Stimulated activated CD4-positive, alpha-beta T cell treated with anti-CD3 and anti-CD28 coated beads, Interleukin-12 subunit alpha, Interleukin-12 subunit beta, amount 100 ng/mL, for 4 hours (primary cell): ENCODE data around the gene VPS11.
A peak's percentile ranks its signal among the peaks of the same experiment; 100 is the strongest.

ENCODE experiments used
- DNase-seq: peaks from one replicate; pipeline ENCODE4 v3.0.0-alpha.2; 2020

The VPS11 gene

DNA sequence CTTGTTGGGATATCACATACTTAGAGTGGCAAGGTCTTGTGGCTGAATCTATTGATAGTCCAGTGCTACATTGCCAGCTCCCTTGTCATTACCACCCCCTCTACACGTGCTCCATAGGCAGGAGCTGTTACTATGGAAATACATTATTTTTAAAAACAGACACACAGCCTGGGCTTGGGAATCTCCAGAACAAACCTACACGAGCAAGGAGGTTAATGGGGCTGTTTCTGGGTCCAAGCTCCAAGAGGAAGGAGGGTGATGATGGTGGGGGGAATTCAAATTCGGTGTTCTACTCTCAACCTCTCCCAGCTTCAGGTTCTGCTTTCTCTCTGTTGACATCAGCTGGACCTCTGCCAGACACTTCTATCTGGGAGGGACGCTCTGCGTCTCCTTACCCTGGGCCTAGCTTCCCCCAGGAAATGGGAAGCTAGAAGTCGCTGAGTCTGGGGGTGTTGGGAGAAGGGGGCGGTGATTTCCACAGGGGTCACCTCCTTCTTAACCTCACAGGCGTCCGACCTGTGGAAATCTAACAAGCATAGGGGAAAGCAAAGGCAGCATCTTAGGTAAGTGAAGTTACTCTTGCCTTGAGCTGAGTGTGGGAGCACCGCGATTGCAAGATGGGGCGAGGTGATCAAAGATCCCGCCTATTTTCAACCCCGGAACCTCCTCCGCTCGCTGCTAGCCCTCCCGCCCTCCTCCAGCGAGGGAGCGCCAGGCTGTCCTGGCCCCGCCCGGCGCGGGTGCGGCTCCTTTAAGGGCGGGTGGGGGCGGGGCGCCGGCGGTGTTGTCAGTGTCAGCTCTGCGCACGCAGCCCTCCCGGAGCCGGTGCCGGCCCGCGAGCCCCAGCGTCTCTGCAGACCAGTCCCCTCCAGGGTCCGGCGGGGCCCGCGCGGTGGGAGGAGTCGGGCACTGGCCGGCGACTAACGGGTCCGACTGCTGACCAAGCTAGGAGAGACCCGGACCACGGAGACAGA is 39.2 kb downstream of the VPS11 start, which contains the start of gene C2CD2L:
Gene C2CD2L (plus strand): TSS at position 781 of the 974 bp plus-strand sequence. CDS start 398 bp downstream, outside the sequence.
- peak; percentile 86 for DNase-seq

GRCh38 chr11:119107538-119108145 is 40.0 kb downstream of the VPS11 start:
- DNase-seq: peak; percentile 14

DNA sequence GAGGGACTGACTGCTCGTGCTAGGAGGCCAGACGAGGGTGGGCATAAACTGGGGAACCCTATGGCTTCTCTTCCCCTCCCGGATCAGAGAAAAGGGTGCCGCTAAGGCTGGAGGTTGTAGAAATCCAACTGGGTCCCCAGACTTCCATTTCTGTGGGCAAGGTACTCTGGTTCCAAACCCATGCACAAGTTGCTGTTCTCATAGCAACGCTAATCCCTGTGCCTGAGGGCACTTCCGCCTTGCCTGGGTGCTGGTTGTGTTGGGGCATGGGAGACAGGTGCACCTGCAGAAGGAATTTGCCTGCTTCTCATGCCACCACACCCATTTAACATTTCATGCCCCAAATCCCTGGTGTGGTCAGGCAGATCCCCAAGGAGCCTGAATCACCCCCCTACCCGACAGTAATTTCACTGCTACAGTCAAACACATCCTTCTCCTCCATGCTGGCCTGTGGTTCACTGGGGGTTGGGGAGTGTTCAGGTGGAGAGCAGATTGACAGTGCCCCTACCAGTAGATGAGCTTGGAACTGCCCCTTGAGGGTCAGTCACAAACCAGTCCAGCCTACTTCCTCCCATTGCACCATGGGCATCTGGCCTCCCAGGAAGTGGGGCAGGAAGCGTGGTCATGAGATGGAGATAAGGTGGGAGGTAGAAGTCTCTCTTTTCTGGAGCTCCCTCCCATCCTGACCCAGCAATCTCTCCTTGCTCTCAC is 40.7 kb downstream of the VPS11 start:
- DNase-seq: no peak

DNA sequence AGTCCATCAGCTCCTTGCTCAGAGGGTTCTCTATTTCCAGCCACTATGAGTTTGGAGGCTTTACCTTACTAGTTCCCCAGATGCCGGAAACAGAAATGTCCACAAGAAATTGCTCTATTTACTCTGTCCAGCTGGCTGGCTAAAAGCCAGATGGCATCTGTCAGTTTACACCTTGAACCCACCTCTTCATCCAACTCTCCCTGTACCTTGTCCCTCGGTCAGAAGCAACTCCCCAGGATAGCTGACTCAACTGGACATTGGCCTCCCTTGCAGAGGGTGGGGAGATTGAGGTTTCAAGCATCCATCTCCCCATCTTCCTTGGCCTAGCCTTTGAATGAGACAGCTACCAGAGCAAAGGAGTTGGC is 41.2 kb downstream of the VPS11 start:
- no peak for DNase-seq

GRCh38 chr11:119109843-119110242 is 42.2 kb downstream of the VPS11 start:
- no peak for DNase-seq

GRCh38 chr11:119110439-119110838 is 42.8 kb downstream of the VPS11 start:
- no peak for DNase-seq

DNA sequence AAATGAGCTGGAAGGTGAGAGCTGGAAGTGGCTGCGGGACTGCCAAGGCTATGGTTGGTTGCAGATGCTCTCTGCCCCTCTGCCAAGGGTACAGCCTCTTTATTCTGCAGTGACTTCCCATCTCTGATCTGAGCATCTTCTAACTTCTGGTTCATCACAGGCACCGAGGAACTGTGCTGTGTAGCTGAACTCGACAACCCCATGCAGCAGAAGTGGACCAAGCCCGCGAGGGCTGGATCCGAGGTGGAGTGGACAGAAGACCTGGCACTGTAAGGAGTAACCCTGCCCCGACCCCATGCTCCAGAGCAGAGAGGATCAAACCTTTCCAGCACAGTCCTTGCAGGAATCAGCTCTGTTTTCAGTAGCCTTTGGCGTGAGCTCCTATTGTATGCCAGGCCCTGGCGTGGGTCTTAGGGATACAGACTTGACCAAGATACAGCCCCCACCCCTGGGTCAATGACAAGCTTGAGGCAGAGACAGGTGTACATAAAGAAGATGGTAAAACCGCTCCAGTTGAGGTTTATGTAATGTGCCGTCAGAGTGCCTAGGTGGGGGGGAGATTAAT is 43.8 kb downstream of the VPS11 start:
- no peak for DNase-seq

- DNase-seq: no peak
These were observed 44.8 kb downstream of the VPS11 start for GRCh38 chr11:119112314-119113020.

DNA sequence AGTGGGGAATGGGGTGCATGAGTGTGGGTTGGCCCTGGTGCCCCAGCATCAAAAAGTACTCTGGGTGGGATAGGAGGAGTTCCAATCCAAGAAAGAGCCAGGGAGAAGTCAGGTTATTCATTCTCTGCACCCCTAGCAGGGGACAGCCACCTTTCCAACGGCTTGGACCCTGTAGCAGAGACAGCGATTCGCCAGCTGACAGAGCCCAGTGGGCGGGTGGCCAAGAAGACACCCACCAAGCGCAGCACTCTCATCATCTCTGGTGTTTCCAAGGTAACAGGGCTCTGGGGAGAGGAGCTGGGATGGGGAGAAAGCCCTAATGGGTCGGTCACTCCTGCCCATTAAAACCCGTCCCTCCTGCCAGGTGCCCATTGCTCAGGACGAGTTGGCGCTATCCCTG is 46.1 kb downstream of the VPS11 start:
- DNase-seq: no peak

GRCh38 chr11:119114351-119114750 is 46.7 kb downstream of the VPS11 start:
- no peak for DNase-seq

DNA sequence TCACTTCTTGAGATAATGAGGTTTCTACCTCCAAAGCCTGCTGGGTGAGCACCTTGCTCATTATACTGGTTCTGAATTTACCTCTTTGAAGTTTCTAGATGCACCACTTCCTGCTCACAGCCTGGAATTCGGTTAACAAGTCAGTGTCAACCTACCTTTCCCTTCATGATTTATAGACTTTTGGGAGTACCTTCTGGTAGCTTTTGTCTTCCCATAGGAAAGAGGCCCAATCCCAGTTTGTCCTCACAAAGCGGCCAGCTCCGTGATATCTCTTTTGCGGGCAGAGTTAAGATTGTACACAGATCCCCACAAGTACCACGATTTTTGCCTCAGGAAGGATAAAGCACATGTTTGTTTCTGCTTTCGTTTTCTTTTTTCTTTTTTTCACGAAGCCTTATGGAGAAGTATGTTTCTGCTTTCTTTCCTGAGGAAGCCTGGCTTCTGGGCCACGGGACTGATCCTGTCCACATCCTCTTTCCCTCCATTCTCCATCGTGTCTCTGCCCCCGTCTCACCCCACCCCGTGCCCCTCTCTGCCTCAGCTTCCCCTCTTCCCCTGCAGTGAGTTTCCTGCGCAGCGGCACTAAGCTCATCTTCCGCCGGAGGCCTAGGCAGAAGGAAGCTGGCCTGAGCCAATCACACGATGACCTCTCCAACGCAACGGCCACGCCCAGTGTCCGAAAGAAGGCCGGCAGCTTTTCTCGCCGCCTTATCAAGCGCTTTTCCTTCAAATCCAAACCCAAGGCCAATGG is 48.0 kb downstream of the VPS11 start:
- DNase-seq: peak; percentile 33

GRCh38 chr11:119116235-119116594 is 48.6 kb downstream of the VPS11 start:
- DNase-seq: no peak

DNA sequence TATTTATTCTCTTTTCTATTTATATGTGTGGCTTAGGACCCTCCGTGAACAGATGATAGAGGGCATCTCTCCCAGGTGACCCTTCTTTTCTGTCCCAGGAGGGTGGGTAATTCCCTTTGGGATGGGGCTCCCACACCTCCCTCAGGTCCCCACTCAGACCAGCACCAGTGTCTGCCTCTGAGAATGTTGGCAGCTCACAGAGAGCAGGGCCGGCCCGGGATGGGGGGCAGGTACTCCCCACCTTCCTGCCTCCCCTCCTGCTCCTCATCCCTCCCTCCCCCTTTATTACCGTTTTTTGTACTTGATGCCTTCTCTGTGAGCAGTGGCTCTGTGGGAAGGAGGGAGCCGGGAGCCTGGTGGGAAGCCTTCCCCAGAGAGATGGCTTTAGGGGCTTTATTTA is 49.0 kb downstream of the VPS11 start:
- DNase-seq: no peak

DNA sequence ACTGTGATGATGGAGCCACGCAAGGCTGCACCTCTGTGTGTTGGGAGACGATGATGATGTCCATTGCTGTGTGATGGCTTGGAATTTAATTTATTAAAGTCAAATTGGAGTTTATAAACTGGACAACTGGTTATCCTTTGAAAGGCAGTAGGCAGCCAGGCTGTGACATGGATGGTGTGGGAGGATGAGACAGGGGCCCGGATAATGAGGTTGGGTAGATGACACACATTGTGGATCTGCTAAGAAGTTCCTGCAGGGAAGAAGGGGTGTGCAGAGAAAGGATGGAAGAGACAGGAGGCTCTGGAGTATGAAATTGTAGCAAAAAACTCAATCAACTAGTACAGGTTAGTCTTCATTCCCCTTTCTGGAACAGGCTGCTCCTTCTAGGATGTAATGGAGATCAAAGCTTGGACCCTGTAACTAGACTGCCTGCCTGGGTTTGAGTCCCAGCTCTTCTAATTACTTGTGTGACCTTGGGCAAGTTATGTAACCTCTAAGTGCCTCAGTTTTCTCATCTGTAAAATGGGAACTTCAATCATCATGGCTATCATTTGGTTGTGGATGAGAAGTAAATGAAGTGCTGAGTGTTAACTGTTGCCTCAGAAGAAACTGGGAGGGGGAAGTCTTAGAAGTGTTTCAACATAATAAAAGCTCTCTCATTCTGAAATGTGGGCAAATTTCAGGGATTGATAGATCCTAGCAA is 49.5 kb downstream of the VPS11 start:
- no peak for DNase-seq

DNA sequence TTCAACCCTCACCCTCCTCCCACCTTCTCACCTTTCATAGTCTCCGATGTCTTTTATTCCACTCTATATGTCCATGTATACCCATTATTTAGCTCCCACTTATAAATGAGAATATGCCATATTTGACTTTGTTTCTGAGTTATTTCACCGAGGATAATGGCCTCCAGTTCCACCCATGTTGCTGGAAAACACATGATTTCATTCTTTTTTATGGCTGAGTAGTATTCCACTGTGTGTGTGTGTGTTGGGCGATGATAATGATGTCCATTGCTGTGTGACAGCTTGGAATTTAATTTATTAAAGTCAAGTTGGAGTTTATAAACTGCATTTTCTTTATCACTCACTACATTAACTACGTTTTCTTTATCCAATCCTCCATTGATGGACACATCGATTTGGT is 50.6 kb downstream of the VPS11 start:
- no peak for DNase-seq

DNA sequence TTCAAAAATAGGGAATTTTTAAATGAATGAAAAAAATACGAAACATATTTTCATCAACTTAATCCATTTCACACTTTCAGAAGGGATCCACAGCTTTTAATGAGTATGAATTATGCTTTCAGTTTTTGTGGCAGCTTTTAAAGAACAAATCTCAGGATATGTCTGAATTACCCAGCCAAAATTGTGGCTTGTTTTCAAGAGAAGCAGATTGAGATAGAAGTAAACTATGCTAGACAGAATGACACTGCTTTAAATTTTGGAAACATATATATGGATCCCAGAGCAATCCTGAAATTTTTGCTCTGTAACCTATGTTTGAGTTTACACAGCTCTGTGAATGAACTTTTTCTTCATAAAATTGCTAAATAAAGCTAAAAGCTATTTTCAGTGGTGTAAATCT is 51.3 kb downstream of the VPS11 start:
- no peak for DNase-seq

- no peak for DNase-seq
These were observed 53.0 kb downstream of the VPS11 start for GRCh38 chr11:119120639-119121007.

DNA sequence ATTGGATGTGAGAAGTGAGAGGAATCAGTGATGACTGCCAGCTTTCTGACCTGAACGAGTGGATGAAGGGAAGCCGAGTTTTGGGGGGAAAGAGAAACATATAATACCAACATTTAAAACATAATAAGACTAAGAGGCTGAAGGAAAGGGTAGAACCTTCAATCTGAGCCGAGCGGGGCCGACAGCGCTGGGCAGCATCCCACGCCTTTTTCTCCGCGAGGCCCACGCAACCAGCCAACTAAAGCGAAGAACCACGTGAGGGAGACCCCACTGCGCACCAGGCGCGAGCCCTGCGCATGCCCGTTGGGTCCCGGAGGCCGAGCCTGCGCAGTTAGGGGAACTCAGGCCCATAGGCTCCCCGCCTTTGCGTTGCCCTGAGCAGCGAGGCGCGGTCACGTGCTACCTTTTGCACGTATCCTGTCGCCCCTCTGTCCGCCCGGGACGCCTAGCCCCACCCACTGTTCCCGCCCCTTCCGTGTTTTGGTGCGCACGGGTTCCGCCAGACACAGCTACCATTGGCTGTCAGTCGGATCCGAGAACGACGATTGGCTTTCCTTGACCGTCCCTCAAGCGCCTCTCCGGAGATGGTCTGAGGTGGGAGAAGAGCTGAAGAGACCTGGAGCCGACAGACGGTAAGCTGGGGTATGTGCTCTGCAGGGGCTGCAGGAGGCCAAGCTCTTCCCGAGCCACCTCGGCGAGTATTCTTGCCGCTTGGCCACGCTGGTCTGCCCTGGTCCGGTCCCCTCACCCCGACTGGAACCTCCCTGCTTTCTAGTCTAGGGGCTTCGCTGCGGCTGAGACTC is 53.6 kb downstream of the VPS11 start, which contains the start of gene HINFP:
Gene HINFP (plus strand): TSS at position 573 of the 803 bp plus-strand sequence. CDS start 5,365 bp downstream, outside the sequence.
- DNase-seq: peak; percentile 99

GRCh38 chr11:119121811-119122124 is 54.1 kb downstream of the VPS11 start:
- DNase-seq: no peak

DNA sequence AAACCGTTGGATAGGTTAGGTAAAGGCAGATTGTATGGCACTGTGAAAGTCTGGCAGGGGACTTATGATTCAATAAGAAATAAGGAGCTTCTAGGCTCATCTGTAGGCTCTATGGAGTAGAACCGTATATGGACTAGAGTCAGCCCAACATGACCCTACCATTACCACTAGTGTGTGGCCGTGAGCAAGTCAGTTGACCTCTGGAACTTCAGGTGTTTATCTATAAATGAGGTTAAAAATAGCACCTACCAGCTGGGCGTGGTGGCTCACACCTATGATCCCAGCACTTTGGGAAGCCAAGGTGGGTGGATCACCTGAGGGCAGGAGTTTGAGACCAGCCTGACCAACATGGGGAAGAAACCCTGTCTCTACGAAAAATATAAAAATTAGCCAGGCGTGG is 58.2 kb downstream of the VPS11 start:
- no peak for DNase-seq
